Uterus (tissue), 2 donors: ENCODE measurements around the gene BRD7.

Experiments used
- POLR2A ChIP-seq, 2 donors: fragments of 450-650 bp; IDR thresholded peaks; one replicate each; pipeline ENCODE4 v1.6.1; 2016; ENCODE audit warnings: antibody characterized with exemption in 2 of 2, mild to moderate bottlenecking in 1 of 2, moderate library complexity in 1 of 2
- TF ChIP-seq, protein P1 (sequence below), 4 experiments: fragments of 200-600 bp in 2 of 4; fragments of 450-650 bp in 2 of 4; sonication (generic) in 2 of 4; IDR thresholded peaks; one replicate each; pipeline ENCODE4 v1.5.1; 2016 to 2019; ENCODE audit warnings: antibody characterized with exemption in 4 of 4, mild to moderate bottlenecking in 2 of 4, moderate library complexity in 1 of 4

DNA sequence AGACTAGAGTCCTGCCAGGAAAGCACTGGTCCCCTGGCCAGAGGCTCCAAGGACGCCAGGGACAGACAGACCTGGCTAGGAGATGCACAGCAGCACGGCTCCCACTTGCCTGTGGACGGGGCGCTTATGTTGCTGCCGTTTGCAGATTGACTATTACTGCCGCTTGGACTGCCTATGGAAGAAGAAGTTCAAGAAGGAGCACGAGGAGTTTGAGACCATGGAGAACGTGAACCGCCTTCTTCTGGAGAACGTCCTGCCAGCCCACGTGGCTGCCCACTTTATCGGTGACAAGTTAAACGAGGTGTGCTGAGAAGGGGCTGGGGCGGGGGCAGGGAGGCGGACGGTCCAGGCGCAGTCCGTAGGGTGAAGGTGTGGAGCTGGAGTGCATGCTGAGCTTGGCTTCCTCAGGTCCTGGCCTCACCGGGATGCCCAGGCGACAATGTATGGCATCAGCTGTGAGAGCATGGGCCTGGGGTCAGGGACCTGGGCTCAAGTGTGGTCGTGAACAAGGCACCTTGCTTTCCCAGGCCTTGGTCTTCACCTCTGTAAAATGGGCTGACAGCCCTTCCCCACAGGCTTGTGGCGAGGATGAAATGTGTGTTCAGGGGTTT, 56.8 kb downstream of the BRD7 start:
- TF ChIP-seq, protein P1, sequence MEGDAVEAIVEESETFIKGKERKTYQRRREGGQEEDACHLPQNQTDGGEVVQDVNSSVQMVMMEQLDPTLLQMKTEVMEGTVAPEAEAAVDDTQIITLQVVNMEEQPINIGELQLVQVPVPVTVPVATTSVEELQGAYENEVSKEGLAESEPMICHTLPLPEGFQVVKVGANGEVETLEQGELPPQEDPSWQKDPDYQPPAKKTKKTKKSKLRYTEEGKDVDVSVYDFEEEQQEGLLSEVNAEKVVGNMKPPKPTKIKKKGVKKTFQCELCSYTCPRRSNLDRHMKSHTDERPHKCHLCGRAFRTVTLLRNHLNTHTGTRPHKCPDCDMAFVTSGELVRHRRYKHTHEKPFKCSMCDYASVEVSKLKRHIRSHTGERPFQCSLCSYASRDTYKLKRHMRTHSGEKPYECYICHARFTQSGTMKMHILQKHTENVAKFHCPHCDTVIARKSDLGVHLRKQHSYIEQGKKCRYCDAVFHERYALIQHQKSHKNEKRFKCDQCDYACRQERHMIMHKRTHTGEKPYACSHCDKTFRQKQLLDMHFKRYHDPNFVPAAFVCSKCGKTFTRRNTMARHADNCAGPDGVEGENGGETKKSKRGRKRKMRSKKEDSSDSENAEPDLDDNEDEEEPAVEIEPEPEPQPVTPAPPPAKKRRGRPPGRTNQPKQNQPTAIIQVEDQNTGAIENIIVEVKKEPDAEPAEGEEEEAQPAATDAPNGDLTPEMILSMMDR (IDR thresholded peaks at IDR 0.05): no peak
- TF ChIP-seq POLR2A (IDR thresholded peaks at IDR 0.05): no peak
